Stimulated activated CD4-positive, alpha-beta T cell treated with anti-CD3 and anti-CD28 coated beads, Interleukin-1b, Interleukin-23, amount 100 ng/mL, for 4 hours (primary cell): ENCODE data around the gene GRAMD1C.

Source experiments
- DNase-seq, 2 donors: peaks; one replicate each; pipeline ENCODE4 v3.0.0-alpha.2; 2020; ENCODE audit warnings: low read depth in 2 of 2

Gene GRAMD1C

GRCh38 chr3:113852506-113852905 is 13.9 kb downstream of the GRAMD1C start:
- DNase-seq: no peak

GRCh38 chr3:113867506-113867905 is 28.9 kb downstream of the GRAMD1C start:
- DNase-seq: no peak

GRCh38 chr3:113873293-113873692 is 34.7 kb downstream of the GRAMD1C start:
- DNase-seq: no peak

- DNase-seq: no peak
Measured at GRCh38 chr3:113873814-113874526, 35.4 kb downstream of the GRAMD1C start.

GRCh38 chr3:113878403-113878802 is 39.8 kb downstream of the GRAMD1C start:
- no peak for DNase-seq

- DNase-seq: no peak
Measured at GRCh38 chr3:113885050-113885449, 46.5 kb downstream of the GRAMD1C start.

- no peak for DNase-seq
Measured at GRCh38 chr3:113890256-113890900, 51.8 kb downstream of the GRAMD1C start.

- no peak for DNase-seq
Measured at GRCh38 chr3:113894927-113895326, 56.3 kb downstream of the GRAMD1C start.

- DNase-seq: no peak
Measured at GRCh38 chr3:113895964-113896363, 57.4 kb downstream of the GRAMD1C start.

- no peak for DNase-seq
Measured at GRCh38 chr3:113896930-113897329, 58.3 kb downstream of the GRAMD1C start.

- DNase-seq: no peak
Measured at GRCh38 chr3:113897373-113897777, 58.8 kb downstream of the GRAMD1C start.

GRCh38 chr3:113898892-113899291 is 60.3 kb downstream of the GRAMD1C start:
- DNase-seq: no peak

- DNase-seq: no peak
Measured at GRCh38 chr3:113906568-113907140, 68.1 kb downstream of the GRAMD1C start.

- DNase-seq: no peak
Measured at GRCh38 chr3:113908133-113908532, 69.5 kb downstream of the GRAMD1C start.

- no peak for DNase-seq
Measured at GRCh38 chr3:113910966-113911365, 72.4 kb downstream of the GRAMD1C start.

- DNase-seq: peak; percentile 1 to 13
Measured at GRCh38 chr3:113912552-113913236, 74.1 kb downstream of the GRAMD1C start.

GRCh38 chr3:113914646-113915045 is 76.1 kb downstream of the GRAMD1C start:
- DNase-seq: no peak

GRCh38 chr3:113927556-113927955 is 89.0 kb downstream of the GRAMD1C start:
- DNase-seq: no peak

- no peak for DNase-seq
Measured at GRCh38 chr3:113946831-113947230, 108.2 kb downstream of the GRAMD1C start.

GRCh38 chr3:113947372-113948014 is 108.9 kb downstream of the GRAMD1C start, which contains the start of gene ZDHHC23:
Gene ZDHHC23 (plus strand): TSS chr3:113948013. CDS start chr3:113948803, 790 bp downstream.
- DNase-seq: peak; percentile 45 to 62

GRCh38 chr3:113948015-113948917 is 109.7 kb downstream of the GRAMD1C start:
- DNase-seq: peak; percentile 6 to 25
